ENCODE results near the gene TDRD6.

The TDRD6 gene

GRCh38 chr6:46745973-46746372 lies 58.3 kb downstream of the TDRD6 start:
- ChIA-PET CTCF (no interaction called here), POLR2A (interaction anchor here (0.7 kb wide), 1 partner anchor 11 kb away, joined by 3 read pairs; the partner anchor contains the start of gene PLA2G7)

GRCh38 chr6:46746696-46747095 lies 59.0 kb downstream of the TDRD6 start, which contains the start of gene ANKRD66:
Gene ANKRD66 (plus strand): TSS chr6:46746933. CDS start chr6:46751949, 5,016 bp downstream.
- Histone ChIP-seq H3K4me3 (ENCODE audit: low read depth, low read length) (no peak within 1 kb of the TSS), H3K36me3 (ENCODE audit: control insufficient read depth in 2 of 2, insufficient read depth in 1 of 2, low read length in 2 of 2) (no peaks in the 10 kb centered on the region), H3K27ac (ENCODE audit: extremely low read depth, low read depth, low read length) (no peak within 1 kb of the TSS), H3K4me1 (ENCODE audit: control insufficient read depth, insufficient read depth, low read length) (no peaks in the 10 kb centered on the region), H3K9me3 (ENCODE audit: control insufficient read depth, insufficient read depth, low read depth, low read length) (no peaks in the 10 kb centered on the region)
- CTCF ChIA-PET = interaction anchor here (0.7 to 1.3 kb wide), 4 partner anchors 9 to 301 kb away, joined by 3 to 4 read pairs (median 4); no protein-coding TSS in a partner anchor
- POLR2A ChIA-PET = no interaction called here
- TF ChIP-seq ZNF362 (tag by site-specific recombination; IDR thresholded peaks at IDR 0.05) (no peak), TCF7L2 (IDR thresholded peaks at IDR 0.05; ENCODE audit: borderline replicate concordance, low read depth, low read length) (no peak), GLIS1 (tag by site-specific recombination; IDR thresholded peaks at IDR 0.05) (no peak), KLF9 (tag by site-specific recombination; IDR thresholded peaks at IDR 0.05; ENCODE audit: low read depth) (no peak), ZFP41 (tag by site-specific recombination; IDR thresholded peaks at IDR 0.05; ENCODE audit: borderline replicate concordance) (no peak), KLF7 (tag by site-specific recombination; IDR thresholded peaks at IDR 0.05; ENCODE audit: borderline replicate concordance) (no peak), HOXD13 (CRISPR knock-in tag; IDR thresholded peaks at IDR 0.05; ENCODE audit: borderline replicate concordance) (no peak), ZNF157 (tag by site-specific recombination; IDR thresholded peaks at IDR 0.05) (no peak), ZNF704 (tag by site-specific recombination; IDR thresholded peaks at IDR 0.05) (no peak), YY2 (tag by site-specific recombination; IDR thresholded peaks at IDR 0.05) (no peak), ZNF621 (tag by site-specific recombination; IDR thresholded peaks at IDR 0.05) (no peak), ZFP3 (tag by site-specific recombination; IDR thresholded peaks at IDR 0.05; ENCODE audit: low read depth) (no peak), ZNF660 (tag by site-specific recombination; IDR thresholded peaks at IDR 0.05) (no peak), ZNF426 (tag by site-specific recombination; IDR thresholded peaks at IDR 0.05) (no peak), ZNF174 (tag by site-specific recombination; IDR thresholded peaks at IDR 0.05) (no peak), ZBTB26 (tag by site-specific recombination; optimal IDR thresholded peaks at IDR 0.05) (no peak)
- TF ChIP-seq, protein P1, sequence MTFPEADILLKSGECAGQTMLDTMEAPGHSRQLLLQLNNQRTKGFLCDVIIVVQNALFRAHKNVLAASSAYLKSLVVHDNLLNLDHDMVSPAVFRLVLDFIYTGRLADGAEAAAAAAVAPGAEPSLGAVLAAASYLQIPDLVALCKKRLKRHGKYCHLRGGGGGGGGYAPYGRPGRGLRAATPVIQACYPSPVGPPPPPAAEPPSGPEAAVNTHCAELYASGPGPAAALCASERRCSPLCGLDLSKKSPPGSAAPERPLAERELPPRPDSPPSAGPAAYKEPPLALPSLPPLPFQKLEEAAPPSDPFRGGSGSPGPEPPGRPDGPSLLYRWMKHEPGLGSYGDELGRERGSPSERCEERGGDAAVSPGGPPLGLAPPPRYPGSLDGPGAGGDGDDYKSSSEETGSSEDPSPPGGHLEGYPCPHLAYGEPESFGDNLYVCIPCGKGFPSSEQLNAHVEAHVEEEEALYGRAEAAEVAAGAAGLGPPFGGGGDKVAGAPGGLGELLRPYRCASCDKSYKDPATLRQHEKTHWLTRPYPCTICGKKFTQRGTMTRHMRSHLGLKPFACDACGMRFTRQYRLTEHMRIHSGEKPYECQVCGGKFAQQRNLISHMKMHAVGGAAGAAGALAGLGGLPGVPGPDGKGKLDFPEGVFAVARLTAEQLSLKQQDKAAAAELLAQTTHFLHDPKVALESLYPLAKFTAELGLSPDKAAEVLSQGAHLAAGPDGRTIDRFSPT (tag by site-specific recombination; IDR thresholded peaks at IDR 0.05) = no peak
- TF ChIP-seq, protein P2, sequence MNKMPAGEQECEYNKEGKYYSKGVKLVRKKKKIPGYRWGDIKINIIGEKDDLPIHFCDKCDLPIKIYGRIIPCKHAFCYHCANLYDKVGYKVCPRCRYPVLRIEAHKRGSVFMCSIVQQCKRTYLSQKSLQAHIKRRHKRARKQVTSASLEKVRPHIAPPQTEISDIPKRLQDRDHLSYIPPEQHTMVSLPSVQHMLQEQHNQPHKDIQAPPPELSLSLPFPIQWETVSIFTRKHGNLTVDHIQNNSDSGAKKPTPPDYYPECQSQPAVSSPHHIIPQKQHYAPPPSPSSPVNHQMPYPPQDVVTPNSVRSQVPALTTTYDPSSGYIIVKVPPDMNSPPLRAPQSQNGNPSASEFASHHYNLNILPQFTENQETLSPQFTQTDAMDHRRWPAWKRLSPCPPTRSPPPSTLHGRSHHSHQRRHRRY (tag by site-specific recombination; IDR thresholded peaks at IDR 0.05) = no peak

More at GRCh38 chr6:46745973-46746372, 58.3 kb downstream of the TDRD6 start:
- H3K9me3 ChIP-seq (ENCODE audit: control insufficient read depth, insufficient read depth, low read depth, low read length) = no peaks in the 10 kb centered on the region
- TF ChIP-seq, protein P3, sequence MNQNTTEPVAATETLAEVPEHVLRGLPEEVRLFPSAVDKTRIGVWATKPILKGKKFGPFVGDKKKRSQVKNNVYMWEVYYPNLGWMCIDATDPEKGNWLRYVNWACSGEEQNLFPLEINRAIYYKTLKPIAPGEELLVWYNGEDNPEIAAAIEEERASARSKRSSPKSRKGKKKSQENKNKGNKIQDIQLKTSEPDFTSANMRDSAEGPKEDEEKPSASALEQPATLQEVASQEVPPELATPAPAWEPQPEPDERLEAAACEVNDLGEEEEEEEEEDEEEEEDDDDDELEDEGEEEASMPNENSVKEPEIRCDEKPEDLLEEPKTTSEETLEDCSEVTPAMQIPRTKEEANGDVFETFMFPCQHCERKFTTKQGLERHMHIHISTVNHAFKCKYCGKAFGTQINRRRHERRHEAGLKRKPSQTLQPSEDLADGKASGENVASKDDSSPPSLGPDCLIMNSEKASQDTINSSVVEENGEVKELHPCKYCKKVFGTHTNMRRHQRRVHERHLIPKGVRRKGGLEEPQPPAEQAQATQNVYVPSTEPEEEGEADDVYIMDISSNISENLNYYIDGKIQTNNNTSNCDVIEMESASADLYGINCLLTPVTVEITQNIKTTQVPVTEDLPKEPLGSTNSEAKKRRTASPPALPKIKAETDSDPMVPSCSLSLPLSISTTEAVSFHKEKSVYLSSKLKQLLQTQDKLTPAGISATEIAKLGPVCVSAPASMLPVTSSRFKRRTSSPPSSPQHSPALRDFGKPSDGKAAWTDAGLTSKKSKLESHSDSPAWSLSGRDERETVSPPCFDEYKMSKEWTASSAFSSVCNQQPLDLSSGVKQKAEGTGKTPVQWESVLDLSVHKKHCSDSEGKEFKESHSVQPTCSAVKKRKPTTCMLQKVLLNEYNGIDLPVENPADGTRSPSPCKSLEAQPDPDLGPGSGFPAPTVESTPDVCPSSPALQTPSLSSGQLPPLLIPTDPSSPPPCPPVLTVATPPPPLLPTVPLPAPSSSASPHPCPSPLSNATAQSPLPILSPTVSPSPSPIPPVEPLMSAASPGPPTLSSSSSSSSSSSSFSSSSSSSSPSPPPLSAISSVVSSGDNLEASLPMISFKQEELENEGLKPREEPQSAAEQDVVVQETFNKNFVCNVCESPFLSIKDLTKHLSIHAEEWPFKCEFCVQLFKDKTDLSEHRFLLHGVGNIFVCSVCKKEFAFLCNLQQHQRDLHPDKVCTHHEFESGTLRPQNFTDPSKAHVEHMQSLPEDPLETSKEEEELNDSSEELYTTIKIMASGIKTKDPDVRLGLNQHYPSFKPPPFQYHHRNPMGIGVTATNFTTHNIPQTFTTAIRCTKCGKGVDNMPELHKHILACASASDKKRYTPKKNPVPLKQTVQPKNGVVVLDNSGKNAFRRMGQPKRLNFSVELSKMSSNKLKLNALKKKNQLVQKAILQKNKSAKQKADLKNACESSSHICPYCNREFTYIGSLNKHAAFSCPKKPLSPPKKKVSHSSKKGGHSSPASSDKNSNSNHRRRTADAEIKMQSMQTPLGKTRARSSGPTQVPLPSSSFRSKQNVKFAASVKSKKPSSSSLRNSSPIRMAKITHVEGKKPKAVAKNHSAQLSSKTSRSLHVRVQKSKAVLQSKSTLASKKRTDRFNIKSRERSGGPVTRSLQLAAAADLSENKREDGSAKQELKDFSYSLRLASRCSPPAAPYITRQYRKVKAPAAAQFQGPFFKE (tag by site-specific recombination; IDR thresholded peaks at IDR 0.05; ENCODE audit: borderline replicate concordance) = no peak
- peak; percentile 95 for TF ChIP-seq PRDM1 (tag by site-specific recombination; IDR thresholded peaks at IDR 0.05)
- H3K27ac ChIP-seq (ENCODE audit: extremely low read depth, low read depth, low read length) = no peak overlapping the region
- H3K36me3 ChIP-seq (ENCODE audit: control insufficient read depth in 2 of 2, insufficient read depth in 1 of 2, low read length in 2 of 2) = no peaks in the 10 kb centered on the region
- no peak overlapping the region for H3K4me3 ChIP-seq (ENCODE audit: low read depth, low read length)
- no peaks in the 10 kb centered on the region for H3K4me1 ChIP-seq (ENCODE audit: control insufficient read depth, insufficient read depth, low read length)

All from HEK293 (cell line).